NCI-H2196 treated with DMSO at 0.1 percent for 48 hours (cell line): ENCODE results near the gene NEUROD2.
"Not testable (repeated sequence)": the region's sequence is repeated elsewhere in the genome, so short reads cannot be mapped to it uniquely, and the experiment has no call there.

Source experiments
- DNase-seq: peaks from one replicate; lab custom pipeline; 2025; ENCODE audit not compliant: unreplicated experiment; lab: John Stamatoyannopoulos, UW

Gene NEUROD2

GRCh38 chr17:39603304-39604016 is 4.3 kb downstream of the NEUROD2 start:
- no peak for DNase-seq

DNA sequence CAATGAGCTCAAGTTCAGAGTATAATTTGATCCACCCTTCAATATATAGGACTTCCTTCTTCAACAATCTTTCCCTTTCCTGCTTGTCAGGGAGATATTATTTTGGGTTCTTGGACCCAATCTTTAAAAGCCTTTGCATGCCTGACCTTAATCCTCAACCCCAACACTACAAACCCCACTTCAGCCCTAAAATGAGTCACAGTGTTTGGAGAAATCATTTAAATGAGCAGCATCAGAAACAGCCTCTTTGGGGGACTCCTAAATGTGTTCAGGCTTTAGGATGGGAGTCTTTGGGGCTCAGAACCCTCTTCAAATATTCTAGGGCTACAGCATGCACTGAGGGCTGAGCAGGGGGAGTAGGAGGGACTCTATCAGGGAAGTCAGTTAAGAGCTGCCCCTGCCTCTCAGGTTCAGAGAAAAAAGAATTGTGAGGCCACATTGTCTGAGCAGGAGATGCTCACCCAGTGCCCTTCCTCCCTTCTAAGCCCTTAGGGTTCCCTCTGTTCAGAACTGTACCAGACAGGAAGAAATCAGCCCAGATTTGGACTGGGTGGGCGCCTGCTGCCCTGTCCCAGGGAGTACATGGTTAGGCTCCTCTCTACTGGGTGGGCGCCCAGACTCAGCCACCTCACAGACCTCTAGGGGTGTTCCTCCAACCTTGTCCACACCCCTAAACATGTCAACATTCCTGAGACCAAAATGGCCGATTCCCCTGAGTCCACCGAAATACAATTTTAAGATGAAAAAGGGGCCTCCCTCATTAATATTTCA is 5.0 kb downstream of the NEUROD2 start:
- DNase-seq: no peak

DNA sequence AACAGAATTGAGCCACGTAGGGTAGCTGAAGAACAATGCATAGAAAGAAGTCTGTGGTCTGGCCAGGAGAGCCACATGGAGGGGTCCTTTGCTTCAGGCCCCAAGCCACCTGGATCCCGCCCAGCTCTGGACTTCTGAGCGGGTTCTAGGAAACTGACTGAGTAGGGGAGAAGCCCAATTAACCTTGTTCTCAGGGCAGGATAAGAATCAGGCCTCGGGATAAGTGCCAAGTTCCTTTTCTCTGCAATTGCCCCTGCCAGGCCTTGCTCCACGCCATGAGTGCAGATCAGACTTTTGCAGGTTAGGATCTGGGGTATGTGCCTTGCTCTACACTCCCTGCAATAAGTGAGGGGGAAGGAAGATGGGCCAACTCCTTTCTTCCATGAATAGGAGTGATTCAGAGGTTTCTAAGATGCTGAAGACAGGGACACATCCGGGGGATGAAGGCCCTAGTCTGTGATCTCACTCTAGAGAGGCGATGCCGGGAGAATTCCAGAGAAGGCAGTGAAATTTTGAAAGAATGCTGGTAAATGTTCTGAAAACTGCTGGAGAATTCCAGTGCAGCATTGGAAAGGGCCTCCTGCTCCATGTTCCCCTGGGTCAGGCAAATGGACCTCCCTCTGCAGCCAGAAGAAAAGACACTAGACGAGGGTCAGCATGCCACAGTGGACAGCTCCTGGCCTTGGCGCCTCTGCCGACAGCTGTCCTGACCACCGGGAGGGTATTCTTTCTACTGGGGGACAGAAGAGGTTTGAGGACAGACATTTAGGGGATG is 5.8 kb downstream of the NEUROD2 start:
- DNase-seq: no peak

DNA sequence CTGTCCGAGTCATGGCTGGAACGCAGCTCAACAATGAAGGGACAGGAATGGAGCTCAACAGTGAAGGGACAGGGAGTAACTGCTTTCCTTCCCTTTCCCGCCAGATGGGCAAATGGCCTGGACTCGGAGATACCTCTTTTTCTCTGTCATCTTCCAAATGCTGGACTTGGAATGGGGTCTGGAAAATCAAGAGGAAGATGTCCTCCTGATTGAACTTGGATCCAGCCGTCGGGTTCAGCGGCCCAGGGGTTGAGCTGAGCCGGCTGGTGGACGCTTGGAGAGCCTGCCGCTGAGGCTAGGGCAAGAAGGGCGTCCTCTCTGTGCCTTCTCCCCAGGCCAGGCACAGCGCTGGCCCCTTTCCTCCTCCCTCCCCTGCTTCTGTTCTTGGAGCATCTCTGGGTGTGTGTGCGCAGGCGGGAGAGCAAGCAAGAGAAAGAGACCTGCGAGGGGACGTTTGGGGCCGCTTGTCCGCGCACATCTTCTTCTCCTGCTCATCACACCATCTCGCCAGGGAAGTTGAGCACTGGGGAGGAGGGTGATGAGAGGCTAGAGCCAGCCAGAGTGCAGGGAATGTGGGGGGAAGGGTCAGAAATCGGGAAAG is 6.6 kb downstream of the NEUROD2 start:
- DNase-seq: no peak

GRCh38 chr17:39600288-39600996 is 7.3 kb downstream of the NEUROD2 start:
- no peak for DNase-seq

DNA sequence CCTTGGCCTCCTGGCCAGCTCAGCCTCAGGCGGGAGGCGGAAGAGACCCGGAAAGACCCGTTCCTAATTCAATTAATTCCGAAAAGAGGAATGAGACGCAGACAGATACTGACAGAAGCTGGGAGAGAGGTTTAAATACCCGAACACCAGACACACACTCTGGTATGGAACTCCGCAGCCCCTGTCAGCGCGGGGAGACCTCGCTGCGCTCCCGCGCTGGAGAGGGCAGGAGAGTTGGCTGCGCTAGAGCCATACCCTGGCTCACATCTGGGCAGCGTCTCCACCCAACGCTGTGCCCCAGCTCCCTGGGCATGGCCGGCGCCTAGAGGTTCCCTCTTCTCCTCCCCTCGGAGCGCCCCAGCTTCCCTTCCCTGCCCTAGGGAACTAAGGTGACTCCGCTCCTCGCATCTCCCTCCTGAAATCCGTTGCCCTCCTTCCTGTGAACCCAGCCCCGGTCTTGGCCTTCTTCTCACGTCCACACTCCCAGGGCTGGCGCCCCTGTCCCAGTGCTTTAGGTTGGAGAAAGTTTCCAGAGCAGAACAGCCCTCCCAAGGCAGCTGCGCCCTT is 8.0 kb downstream of the NEUROD2 start:
- no peak for DNase-seq

DNA sequence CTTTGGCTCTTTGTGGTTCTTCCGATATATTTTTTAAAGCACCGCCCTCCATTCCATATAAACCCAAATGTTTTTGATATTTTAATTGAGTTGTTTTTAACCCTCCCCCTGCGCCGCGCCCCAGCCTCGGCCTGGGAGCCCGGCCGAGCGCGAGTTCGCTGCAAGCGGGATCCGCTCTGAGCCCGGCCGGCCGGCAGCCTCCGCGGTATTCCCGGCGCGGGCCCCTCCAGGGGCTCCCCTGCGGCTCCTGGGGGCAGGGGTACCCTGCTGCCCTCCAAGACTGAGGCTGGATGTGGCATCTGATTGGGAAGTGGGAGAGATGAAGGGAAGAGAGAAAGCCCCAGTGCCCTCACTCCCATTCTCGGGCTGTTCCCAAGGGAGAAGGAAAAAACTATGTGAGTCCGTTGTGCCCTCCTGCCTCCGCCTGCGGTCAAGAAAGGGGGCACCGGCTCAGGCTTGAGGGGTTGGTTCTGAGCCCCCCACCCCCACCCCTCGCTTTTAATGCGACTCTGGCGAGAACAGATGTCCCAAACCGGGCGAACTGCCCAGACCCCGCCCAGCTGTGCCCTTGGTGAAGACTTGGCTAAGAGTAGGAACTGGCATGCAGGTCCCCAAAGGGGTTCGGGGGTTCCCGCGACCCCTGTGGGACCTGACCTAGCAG is 8.6 kb downstream of the NEUROD2 start:
- DNase-seq: no peak

DNA sequence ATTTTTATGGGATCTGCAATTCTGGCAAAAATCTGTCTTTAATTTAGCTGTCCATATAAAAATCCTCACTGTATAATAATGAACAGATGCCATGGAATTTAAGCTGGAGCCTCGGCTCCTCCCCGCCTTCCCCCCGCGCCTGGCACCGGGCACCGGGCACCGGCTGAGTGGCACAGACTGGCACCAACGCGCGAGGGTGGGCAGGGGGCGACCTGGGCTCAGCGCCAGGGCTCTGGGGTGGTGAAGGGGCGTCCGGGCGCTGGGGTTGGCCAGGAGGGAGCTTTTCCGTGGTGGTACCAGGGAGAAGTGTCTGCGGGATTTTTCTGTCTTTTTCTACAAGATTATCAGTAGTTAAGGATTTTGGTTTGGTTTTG is 9.1 kb downstream of the NEUROD2 start:
- no peak for DNase-seq

DNA sequence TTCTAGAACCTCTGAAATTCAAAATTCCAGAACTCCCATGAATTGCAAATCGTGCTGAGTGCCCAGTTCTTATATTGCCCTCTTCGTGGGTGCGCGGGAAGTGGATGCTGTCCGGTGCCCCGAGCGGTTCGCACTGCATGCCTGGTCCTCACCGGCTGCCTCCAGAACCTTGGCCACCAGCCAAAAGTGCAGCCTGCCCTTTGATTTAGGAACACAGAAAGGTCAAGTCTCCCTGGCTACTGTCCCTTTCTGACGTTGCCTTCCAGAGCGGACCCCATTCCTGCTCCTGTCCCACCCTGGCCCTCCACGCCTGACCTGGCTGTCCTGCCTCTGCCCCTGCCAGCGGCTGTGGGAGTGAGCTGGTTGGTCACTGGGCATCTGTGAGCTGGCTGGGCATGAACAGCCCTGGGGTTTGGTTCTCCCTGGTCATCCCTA is 9.7 kb downstream of the NEUROD2 start:
- DNase-seq: no peak

- DNase-seq: no peak
Observed at GRCh38 chr17:39597372-39598046, 10.2 kb downstream of the NEUROD2 start.

- no peak for DNase-seq
Observed at GRCh38 chr17:39596543-39597267, 11.0 kb downstream of the NEUROD2 start.

- DNase-seq: no peak
Observed at GRCh38 chr17:39595928-39596510, 11.7 kb downstream of the NEUROD2 start.

DNA sequence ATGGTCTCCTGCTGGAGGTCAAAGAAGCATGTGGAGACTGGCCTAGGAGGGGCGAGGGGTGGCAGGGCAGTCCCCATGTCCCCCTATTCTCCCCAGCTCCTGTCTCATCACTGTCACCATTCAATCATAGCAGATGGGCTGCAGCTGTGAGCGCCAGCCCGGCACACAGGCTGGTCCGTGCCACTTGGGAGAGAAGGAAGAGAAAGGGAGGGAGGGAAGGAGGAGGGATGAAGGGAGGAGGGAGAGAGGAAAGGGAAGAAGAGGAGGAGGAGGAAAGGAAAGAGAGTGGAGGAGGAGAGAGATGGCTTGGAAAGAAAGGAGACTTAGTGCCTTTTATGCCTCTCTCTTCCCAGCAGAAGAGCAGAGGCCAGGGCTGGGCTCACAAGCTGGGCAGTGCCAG is 12.4 kb downstream of the NEUROD2 start:
- no peak for DNase-seq

GRCh38 chr17:39593371-39593770 is 14.3 kb downstream of the NEUROD2 start:
- no peak for DNase-seq

DNA sequence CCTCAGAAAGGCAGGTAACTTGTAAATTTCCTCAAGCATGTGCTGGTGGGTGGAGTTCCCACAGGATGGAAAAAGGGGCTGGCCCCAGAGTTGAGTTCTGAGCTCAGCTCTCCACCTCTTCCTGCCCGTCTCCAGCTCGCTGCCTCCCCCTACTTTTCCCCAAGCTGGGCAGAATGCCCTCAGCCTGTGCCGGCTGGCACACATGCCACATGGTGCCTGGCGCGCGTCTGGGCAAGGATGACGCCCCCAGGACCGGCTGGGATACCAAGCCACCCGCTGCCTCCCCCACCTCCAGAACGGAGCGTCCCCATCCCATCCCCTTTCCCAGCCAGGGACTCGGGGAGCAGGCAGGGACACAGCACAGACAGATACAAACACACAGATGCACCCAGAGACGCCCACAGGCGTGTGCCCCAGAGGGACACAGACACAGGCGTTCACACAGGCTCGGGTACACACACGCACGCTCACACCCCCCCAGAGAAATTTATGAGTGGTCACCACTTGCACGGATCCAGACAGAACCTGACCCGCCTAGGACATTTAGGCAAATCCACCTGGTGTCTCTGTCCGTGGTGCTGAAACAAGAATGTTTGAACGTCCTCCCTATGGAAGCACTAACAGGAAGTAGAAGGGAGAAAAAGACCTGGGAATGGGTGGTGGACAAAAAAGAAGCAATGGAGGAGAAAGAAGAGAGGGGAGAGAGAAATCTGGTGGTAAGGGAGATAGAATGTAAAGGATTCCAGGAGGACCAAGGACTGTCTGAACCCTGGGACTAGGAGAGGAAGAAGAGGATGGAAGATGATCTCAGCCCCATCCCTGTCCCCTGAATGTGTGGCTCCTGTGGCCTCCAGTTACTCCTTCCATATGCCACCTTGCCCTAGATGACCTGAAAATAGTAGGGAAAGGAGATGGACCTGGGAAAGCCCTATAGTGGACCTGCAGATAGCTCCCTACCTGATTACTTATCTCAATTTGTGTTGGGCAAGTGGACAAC is 15.5 kb downstream of the NEUROD2 start:
- no peak for DNase-seq

DNA sequence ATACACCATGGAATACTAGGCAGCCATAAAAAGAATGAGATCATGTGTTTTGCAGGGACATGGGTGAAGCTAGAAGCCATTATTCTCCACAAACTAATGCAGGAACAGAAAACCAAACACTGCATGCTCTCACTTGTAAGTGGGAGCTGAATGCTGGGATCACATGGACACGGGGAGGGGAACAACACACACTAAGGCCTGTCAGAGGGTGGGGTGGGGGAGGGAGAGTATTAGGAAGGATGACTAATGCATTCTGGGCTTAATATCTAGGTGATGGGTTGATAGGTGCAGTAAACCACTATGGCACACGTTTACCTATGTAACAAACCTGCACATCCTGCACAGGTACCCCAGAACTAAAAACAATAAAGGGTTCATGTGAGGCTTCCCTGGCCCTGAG is 17.5 kb downstream of the NEUROD2 start:
- DNase-seq: not testable (repeated sequence)

- no peak for DNase-seq
Observed at GRCh38 chr17:39582658-39583057, 25.1 kb downstream of the NEUROD2 start.
